SK-N-SH (cell line): ENCODE results near the gene SOCS7.
A peak's percentile ranks its signal among the peaks of the same experiment; 100 is the strongest.

Experiments
- FOSL2 ChIP-seq: IDR thresholded peaks from 2 replicates; pipeline ENCODE4 v1.4.0; 2012; ENCODE audit warnings: low read depth, mild to moderate bottlenecking, moderate library complexity, borderline replicate concordance
- TCF12 ChIP-seq: IDR thresholded peaks from 2 replicates; pipeline ENCODE4 v1.4.0; 2012
- TF ChIP-seq, protein P1 (sequence below): IDR thresholded peaks from 2 replicates; pipeline ENCODE4; 2012
- TF ChIP-seq, protein P2 (sequence below): fragments of 200-600 bp; sonication (generic); IDR thresholded peaks from 2 replicates; pipeline ENCODE4 v1.6.1; 2017; ENCODE audit warnings: antibody characterized with exemption, mild to moderate bottlenecking, moderate library complexity

DNA sequence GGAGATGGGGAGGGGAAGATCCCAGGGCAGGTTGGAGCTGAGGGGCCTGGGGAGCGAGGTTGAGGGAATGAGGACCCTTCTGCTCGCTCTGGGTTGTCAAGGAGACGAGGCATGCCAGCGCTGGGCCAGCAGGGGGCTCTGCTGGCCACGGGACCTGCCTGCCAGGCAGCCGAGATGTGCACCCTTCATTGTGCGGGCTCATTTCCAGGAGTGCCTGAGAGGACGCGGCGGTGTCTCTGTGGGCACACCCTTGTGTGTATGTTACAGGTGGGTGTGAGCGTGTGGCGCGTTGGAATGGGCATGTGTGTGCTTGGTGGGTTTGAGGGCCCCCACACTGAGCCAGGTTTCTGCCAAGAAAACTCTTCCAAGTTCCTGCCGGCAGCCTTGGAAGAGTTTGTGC lies 92.5 kb downstream of the SOCS7 start:
- TF ChIP-seq TCF12, result no peak
- TF ChIP-seq, protein P1, sequence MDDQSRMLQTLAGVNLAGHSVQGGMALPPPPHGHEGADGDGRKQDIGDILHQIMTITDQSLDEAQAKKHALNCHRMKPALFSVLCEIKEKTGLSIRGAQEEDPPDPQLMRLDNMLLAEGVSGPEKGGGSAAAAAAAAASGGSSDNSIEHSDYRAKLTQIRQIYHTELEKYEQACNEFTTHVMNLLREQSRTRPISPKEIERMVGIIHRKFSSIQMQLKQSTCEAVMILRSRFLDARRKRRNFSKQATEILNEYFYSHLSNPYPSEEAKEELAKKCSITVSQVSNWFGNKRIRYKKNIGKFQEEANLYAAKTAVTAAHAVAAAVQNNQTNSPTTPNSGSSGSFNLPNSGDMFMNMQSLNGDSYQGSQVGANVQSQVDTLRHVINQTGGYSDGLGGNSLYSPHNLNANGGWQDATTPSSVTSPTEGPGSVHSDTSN, result no peak
- TF ChIP-seq, protein P2, sequence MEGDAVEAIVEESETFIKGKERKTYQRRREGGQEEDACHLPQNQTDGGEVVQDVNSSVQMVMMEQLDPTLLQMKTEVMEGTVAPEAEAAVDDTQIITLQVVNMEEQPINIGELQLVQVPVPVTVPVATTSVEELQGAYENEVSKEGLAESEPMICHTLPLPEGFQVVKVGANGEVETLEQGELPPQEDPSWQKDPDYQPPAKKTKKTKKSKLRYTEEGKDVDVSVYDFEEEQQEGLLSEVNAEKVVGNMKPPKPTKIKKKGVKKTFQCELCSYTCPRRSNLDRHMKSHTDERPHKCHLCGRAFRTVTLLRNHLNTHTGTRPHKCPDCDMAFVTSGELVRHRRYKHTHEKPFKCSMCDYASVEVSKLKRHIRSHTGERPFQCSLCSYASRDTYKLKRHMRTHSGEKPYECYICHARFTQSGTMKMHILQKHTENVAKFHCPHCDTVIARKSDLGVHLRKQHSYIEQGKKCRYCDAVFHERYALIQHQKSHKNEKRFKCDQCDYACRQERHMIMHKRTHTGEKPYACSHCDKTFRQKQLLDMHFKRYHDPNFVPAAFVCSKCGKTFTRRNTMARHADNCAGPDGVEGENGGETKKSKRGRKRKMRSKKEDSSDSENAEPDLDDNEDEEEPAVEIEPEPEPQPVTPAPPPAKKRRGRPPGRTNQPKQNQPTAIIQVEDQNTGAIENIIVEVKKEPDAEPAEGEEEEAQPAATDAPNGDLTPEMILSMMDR, result peak; percentile 94
- TF ChIP-seq FOSL2, result no peak
